T follicular helper cell (primary cell): ENCODE results near the gene SERTAD2.

Source experiments
- DNase-seq: peaks from one replicate; pipeline ENCODE4 v3.0.0-alpha.2; 2020; ENCODE audit warnings: low read depth

SERTAD2 gene

GRCh38 chr2:64646007-64646880, 7.5 kb downstream of the SERTAD2 start:
- DNase-seq: peak; percentile 78

DNA sequence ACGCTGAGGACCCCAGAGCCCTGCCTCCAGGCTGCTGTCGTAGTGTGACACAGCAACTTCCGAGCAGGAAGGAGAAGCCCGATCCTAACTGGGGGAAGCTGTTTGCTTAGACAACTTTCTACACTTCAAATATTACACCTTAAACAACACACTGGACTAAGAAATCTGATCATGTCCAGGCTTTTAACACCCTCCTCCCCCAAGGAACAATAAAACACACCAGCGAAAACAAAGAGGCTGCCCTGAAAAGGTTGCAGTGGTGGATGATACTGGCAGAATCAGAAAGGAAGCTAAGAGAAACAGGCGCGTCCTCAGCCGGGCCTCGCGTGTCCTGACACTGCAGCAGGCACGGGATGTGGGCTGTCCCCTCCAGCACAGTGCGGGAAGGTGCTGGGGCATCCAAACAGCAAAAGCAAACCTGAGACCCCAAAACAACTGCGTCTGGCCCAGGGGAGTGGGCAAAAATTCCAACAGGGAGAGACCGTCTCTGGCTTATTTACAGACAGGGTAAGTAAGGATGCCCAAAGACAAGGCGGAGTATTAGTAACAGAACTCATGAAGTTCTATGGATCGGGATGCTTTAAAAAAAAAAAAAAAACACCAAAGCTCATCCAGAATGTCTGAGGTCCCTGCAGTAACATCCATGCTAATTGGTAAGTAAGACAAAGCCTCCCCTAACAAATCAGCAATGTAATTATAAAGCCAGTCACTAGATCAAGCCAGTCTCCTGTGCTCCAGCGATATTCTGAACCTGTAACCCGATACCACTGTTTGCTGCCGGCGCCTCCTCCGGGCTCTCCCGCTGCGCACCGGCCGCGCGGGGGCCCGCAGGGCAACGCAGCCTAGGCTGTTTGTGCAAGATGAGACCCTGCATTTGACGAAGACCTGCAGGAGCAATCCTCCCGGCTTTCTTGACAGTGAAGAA, 9.0 kb downstream of the SERTAD2 start:
- DNase-seq: no peak

- no peak for DNase-seq
Observed at GRCh38 chr2:64643838-64644457, 9.8 kb downstream of the SERTAD2 start.

DNA sequence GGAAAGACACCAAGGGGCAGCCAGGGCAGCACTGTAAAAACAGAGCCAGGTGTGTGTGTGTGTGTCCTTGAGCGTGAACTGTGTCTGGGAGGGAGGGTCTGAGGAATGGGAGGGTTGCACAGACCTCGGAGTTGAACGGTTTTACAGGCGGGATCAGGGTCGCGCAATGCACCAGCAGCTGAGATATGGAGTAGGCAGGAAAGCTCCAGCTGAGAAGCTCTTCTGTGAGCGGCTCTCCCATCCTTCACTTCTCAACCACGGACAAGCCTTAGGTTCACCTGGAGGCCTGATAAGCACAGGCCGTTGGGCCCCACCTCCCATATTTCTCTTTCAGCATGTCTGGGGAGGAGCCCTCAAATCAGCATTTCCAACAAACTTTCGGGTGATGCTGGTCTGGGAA, 12.1 kb downstream of the SERTAD2 start:
- DNase-seq: no peak

DNA sequence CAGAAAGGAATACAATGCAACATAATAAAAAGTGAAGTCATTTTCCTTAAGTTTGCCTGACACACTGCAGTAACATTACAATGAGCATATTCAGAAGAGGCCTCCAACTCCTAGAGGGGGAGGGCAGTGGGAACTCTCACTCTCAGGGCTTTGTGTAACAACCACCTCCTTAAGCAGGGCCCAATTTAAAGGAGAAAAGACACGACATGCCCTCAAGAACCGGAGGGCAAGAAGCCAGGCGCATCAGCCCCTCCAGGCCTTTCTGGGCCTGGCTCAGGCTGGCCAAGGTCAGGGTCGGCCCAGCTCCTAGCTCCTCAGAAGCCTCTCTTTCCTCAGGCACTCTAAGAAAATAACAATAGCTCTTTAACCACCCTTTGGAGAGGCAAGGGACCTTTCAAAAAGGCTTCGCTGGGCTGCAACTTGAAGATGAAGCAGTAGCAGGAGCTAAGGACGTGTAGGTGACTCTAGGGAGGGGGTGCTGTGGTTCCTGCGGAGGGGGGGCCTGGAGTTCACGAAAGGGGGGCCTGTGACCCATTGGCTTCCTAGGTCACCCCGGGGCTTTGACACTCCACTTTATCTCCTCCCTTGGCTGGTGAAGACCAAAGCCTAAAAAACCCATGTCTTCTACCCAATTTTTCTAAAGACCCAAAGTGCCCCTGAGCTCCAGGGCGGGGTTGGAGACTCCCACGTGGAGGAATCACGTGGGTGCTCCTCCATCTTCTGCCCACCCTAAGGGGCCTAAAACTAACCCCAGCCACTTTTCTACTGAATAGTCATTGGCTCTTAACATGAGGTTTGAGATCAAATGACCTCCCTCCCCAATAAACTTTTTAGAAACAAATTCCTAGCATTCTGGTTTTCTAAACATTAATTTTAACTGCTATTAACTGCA, 13.3 kb downstream of the SERTAD2 start:
- no peak for DNase-seq

GRCh38 chr2:64639691-64640090, 14.0 kb downstream of the SERTAD2 start:
- no peak for DNase-seq

GRCh38 chr2:64638502-64639120, 15.1 kb downstream of the SERTAD2 start:
- no peak for DNase-seq

GRCh38 chr2:64637931-64638330, 15.8 kb downstream of the SERTAD2 start:
- no peak for DNase-seq

- no peak for DNase-seq
Observed at GRCh38 chr2:64637000-64637635, 16.6 kb downstream of the SERTAD2 start.

- DNase-seq: no peak
Observed at GRCh38 chr2:64635976-64636911, 17.5 kb downstream of the SERTAD2 start.

DNA sequence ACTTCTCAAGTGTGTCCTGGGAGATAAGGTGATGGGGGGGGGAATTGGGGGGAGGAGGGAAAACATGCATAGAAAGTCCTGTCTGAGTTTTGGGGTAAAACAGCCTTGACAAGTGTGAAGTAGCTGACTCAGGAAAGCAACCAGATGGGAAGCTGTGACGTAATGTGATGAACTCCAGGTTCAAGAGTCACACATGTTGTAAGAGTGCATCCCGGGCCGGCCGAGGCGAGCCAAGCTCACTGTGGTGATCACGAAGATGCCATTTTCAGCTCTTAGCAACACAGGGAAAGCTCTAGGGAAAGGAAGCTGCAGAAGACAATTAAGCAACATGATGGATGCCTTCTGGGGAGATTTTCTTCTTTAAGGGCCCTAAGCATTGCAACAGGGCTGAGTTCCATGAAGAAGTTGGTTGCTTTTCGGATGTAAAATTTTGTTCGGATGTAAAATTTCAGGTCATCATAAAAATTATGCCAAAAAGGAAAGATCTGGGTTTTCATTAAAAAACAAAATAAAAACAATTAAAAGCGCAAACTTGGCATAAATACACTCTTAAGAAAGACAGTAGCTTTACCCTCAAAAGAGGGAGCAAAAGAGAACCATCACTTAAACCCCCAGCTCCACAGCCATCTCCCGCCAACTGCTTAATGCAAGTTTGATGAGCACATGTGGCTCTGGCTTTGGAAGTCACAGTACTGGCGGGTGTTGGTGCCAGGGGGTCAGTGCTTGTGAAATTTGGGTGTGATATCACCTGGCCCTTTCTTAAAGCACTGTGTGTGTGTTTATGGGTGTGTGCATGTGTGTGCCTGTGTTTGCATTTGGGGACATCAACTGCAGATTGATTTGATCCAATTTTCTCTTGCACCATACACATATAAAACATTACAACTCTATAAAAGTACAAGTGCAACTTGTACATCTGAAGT, 19.1 kb downstream of the SERTAD2 start:
- no peak for DNase-seq

GRCh38 chr2:64632835-64633819, 20.6 kb downstream of the SERTAD2 start:
- DNase-seq: no peak

DNA sequence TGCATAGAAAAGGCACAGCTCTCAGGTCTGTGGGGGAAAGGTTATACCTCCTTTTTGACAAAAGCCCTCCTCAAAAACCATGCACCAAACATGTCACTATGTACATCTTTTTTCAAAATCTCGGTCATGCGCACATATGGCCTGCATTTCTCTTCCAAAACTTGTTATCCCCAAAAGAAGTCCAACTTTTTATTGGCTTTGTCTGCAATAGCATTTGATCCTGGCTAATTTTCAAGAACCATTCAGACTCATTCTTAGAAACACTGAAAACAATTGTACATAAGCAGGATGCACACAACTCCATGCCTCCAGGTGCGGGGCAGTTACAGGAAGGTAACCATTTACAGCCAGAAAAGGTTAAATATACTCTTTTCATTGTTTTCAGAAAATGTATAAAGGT, 21.9 kb downstream of the SERTAD2 start:
- DNase-seq: no peak

- no peak for DNase-seq
Observed at GRCh38 chr2:64630752-64631151, 23.0 kb downstream of the SERTAD2 start.

GRCh38 chr2:64629875-64630274, 23.8 kb downstream of the SERTAD2 start:
- no peak for DNase-seq

GRCh38 chr2:64629329-64629781, 24.4 kb downstream of the SERTAD2 start:
- no peak for DNase-seq
